Rectal smooth muscle tissue (tissue), 1 donor: ENCODE measurements around the gene ABCC4.
"Not testable (repeated sequence)": the region's sequence is repeated elsewhere in the genome, so short reads cannot be mapped to it uniquely, and the experiment has no call there.

Source experiments
- H3K27ac ChIP-seq: one replicate; pipeline ENCODE4 v1.7.0; 2013; ENCODE audit warnings: low read depth, low read length, inconsistent platforms
- H3K27me3 ChIP-seq: one replicate; pipeline ENCODE4 v1.7.0; 2013; ENCODE audit warnings: low read length; ENCODE audit not compliant: control insufficient read depth, insufficient read depth
- H3K36me3 ChIP-seq: one replicate; pipeline ENCODE4 v1.7.0; 2013; ENCODE audit warnings: low read length; ENCODE audit not compliant: control insufficient read depth, insufficient read depth
- H3K4me1 ChIP-seq: one replicate; pipeline ENCODE4 v1.7.0; 2013; ENCODE audit warnings: low read length; ENCODE audit not compliant: control insufficient read depth, insufficient read depth
- H3K4me3 ChIP-seq: one replicate; pipeline ENCODE4 v1.7.0; 2013; ENCODE audit warnings: low read length
- H3K9ac ChIP-seq: one replicate; pipeline ENCODE4 v1.7.0; 2013; ENCODE audit warnings: low read length

The ABCC4 gene

GRCh38 chr13:95174517-95174916, 126.7 kb downstream of the ABCC4 start:
- Histone ChIP-seq H3K4me3 (no peak overlapping the region), H3K9ac (no peak overlapping the region), H3K36me3 (peaks cover 9% of the 10 kb centered on the region), H3K4me1 (no peaks in the 10 kb centered on the region), H3K27ac (no peak overlapping the region), H3K27me3 (no peaks in the 10 kb centered on the region)

- Histone ChIP-seq H3K4me3 (no peak overlapping the region), H3K9ac (no peak overlapping the region), H3K4me1 (no peaks in the 10 kb centered on the region), H3K36me3 (peaks cover 6% of the 10 kb centered on the region), H3K27ac (no peak overlapping the region), H3K27me3 (no peaks in the 10 kb centered on the region)
These were observed 133.1 kb downstream of the ABCC4 start for GRCh38 chr13:95168191-95168590.

- not testable (repeated sequence) for H3K4me1 ChIP-seq, H3K9ac ChIP-seq, H3K36me3 ChIP-seq, H3K4me3 ChIP-seq, H3K27ac ChIP-seq, H3K27me3 ChIP-seq
These were observed 134.2 kb downstream of the ABCC4 start for GRCh38 chr13:95167003-95167402.

GRCh38 chr13:95164830-95165229, 136.4 kb downstream of the ABCC4 start:
- no peak overlapping the region for H3K4me3 ChIP-seq
- no peak overlapping the region for H3K27ac ChIP-seq
- H3K27me3 ChIP-seq, result no peaks in the 10 kb centered on the region
- H3K36me3 ChIP-seq, result peaks cover 2% of the 10 kb centered on the region
- no peak overlapping the region for H3K9ac ChIP-seq
- no peaks in the 10 kb centered on the region for H3K4me1 ChIP-seq

GRCh38 chr13:95160112-95160906, 140.9 kb downstream of the ABCC4 start:
- H3K27ac ChIP-seq, result no peak overlapping the region
- H3K36me3 ChIP-seq, result peaks cover 2% of the 10 kb centered on the region
- no peaks in the 10 kb centered on the region for H3K27me3 ChIP-seq
- H3K4me1 ChIP-seq, result no peaks in the 10 kb centered on the region
- H3K9ac ChIP-seq, result no peak overlapping the region
- H3K4me3 ChIP-seq, result no peak overlapping the region

- no peaks in the 10 kb centered on the region for H3K27me3 ChIP-seq
- peaks cover 2% of the 10 kb centered on the region for H3K36me3 ChIP-seq
- no peak overlapping the region for H3K4me3 ChIP-seq
- no peak overlapping the region for H3K9ac ChIP-seq
- H3K4me1 ChIP-seq, result no peaks in the 10 kb centered on the region
- no peak overlapping the region for H3K27ac ChIP-seq
These were observed 141.8 kb downstream of the ABCC4 start for GRCh38 chr13:95159458-95159857.

- Histone ChIP-seq H3K4me3 (no peak overlapping the region), H3K9ac (no peak overlapping the region), H3K4me1 (no peaks in the 10 kb centered on the region)
These were observed 145.0 kb downstream of the ABCC4 start for GRCh38 chr13:95156208-95156607.

GRCh38 chr13:95155504-95155903, 145.7 kb downstream of the ABCC4 start:
- Histone ChIP-seq H3K27me3 (no peaks in the 10 kb centered on the region), H3K4me1 (no peaks in the 10 kb centered on the region), H3K36me3 (no peaks in the 10 kb centered on the region), H3K27ac (no peak overlapping the region), H3K9ac (no peak overlapping the region), H3K4me3 (no peak overlapping the region)

More at GRCh38 chr13:95156208-95156607, 145.0 kb downstream of the ABCC4 start:
- Histone ChIP-seq H3K36me3 (no peaks in the 10 kb centered on the region), H3K27me3 (no peaks in the 10 kb centered on the region), H3K27ac (no peak overlapping the region)

GRCh38 chr13:95155093-95155492, 146.2 kb downstream of the ABCC4 start:
- Histone ChIP-seq H3K27ac (no peak overlapping the region), H3K36me3 (no peaks in the 10 kb centered on the region), H3K4me3 (no peak overlapping the region), H3K4me1 (no peaks in the 10 kb centered on the region), H3K9ac (no peak overlapping the region), H3K27me3 (no peaks in the 10 kb centered on the region)

GRCh38 chr13:95154413-95154886, 146.8 kb downstream of the ABCC4 start:
- no peak overlapping the region for H3K27ac ChIP-seq
- no peaks in the 10 kb centered on the region for H3K36me3 ChIP-seq
- no peak overlapping the region for H3K9ac ChIP-seq
- no peak overlapping the region for H3K4me3 ChIP-seq
- no peaks in the 10 kb centered on the region for H3K27me3 ChIP-seq
- H3K4me1 ChIP-seq, result no peaks in the 10 kb centered on the region

- H3K4me1 ChIP-seq, result no peaks in the 10 kb centered on the region
- H3K4me3 ChIP-seq, result no peak overlapping the region
- no peaks in the 10 kb centered on the region for H3K27me3 ChIP-seq
- H3K9ac ChIP-seq, result no peak overlapping the region
- H3K27ac ChIP-seq, result no peak overlapping the region
- no peaks in the 10 kb centered on the region for H3K36me3 ChIP-seq
These were observed 147.4 kb downstream of the ABCC4 start for GRCh38 chr13:95153647-95154412.

- H3K4me3 ChIP-seq, result no peak overlapping the region
- H3K27ac ChIP-seq, result no peak overlapping the region
- no peaks in the 10 kb centered on the region for H3K27me3 ChIP-seq
- no peaks in the 10 kb centered on the region for H3K36me3 ChIP-seq
- no peak overlapping the region for H3K9ac ChIP-seq
- no peaks in the 10 kb centered on the region for H3K4me1 ChIP-seq
These were observed 149.2 kb downstream of the ABCC4 start for GRCh38 chr13:95151942-95152587.
